SU-DHL-6 (cell line): ENCODE measurements around the gene IFIT5.
"Not testable (repeated sequence)": the region's sequence is repeated elsewhere in the genome, so short reads cannot be mapped to it uniquely, and the experiment has no call there.

ENCODE experiments used
- EZH2phosphoT487 ChIP-seq: fragments of 200-600 bp; sonication (generic), shearing (Covaris generic); conservative IDR thresholded peaks from 2 replicates; pipeline ENCODE4 v1.6.1; 2018; ENCODE audit warnings: mild to moderate bottlenecking, antibody characterized with exemption, low read length, moderate library complexity, mixed read lengths
- TF ChIP-seq, protein P1 (sequence below): fragments of 200-600 bp; sonication (generic); IDR thresholded peaks from one replicate; pipeline ENCODE4 v1.5.1; 2017; ENCODE audit warnings: antibody characterized with exemption, mild to moderate bottlenecking, low read length, moderate library complexity; ENCODE audit not compliant: insufficient read depth, poor library complexity, severe bottlenecking

DNA sequence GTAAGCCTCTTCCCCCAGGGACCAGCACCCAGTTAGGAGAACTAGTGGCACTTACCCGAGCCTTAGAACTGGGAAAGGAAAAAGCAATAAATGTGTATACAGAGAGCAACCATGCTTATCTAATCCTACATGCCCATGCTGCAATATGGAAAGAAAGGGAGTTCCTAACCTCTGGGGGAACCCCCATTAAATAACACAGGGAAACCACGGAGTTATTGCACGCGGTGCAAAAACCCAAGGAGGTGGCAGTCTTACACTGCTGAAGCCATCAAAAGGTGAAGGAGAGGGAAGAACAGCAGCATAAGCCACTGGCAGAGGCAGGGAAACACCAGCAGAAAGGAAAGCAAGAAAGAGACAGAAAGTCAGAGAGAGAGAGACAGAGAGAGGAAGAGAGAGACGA, 3.8 kb upstream of the IFIT5 start:
- TF ChIP-seq, protein P1, sequence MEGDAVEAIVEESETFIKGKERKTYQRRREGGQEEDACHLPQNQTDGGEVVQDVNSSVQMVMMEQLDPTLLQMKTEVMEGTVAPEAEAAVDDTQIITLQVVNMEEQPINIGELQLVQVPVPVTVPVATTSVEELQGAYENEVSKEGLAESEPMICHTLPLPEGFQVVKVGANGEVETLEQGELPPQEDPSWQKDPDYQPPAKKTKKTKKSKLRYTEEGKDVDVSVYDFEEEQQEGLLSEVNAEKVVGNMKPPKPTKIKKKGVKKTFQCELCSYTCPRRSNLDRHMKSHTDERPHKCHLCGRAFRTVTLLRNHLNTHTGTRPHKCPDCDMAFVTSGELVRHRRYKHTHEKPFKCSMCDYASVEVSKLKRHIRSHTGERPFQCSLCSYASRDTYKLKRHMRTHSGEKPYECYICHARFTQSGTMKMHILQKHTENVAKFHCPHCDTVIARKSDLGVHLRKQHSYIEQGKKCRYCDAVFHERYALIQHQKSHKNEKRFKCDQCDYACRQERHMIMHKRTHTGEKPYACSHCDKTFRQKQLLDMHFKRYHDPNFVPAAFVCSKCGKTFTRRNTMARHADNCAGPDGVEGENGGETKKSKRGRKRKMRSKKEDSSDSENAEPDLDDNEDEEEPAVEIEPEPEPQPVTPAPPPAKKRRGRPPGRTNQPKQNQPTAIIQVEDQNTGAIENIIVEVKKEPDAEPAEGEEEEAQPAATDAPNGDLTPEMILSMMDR: not testable (repeated sequence)
- not testable (repeated sequence) for TF ChIP-seq EZH2phosphoT487
